ENCODE measurements around the gene UBR4. TPM values are rescaled to one million over a fixed set of nuclear protein-coding genes. Genes with fewer than 3 reads are reported as not detected.

The UBR4 gene
- total and polyA plus RNA-seq, 2 experiments from 2014 or later = 111 to 230 TPM

- H3K4me2 ChIP-seq = no peak overlapping the region
- no peaks in the 10 kb centered on the region for H4K20me1 ChIP-seq (replicated peaks; ENCODE audit: insufficient read depth)
- H3K27ac ChIP-seq (ENCODE audit: low read depth) = no peak overlapping the region
- no peak for DNase-seq (ENCODE audit: low spot score)
- no peak for TF ChIP-seq ZNF331 (CRISPR knock-in tag; IDR thresholded peaks at IDR 0.05; ENCODE audit: low read depth)
- TF ChIP-seq STAT1 (IDR thresholded peaks at IDR 0.05; ENCODE audit: unreplicated experiment) = no peak
- no peak for TF ChIP-seq CREB1 (CRISPR knock-in tag; IDR thresholded peaks at IDR 0.05; ENCODE audit: low read depth)
- no peak for TF ChIP-seq ZNF462 (CRISPR knock-in tag; IDR thresholded peaks at IDR 0.05)
- TF ChIP-seq ZNF114 (CRISPR knock-in tag; IDR thresholded peaks at IDR 0.05) = no peak
- TF ChIP-seq EZH2phosphoT487 (IDR thresholded peaks at IDR 0.05; ENCODE audit: unreplicated experiment) = no peak
- TF ChIP-seq, protein P1, sequence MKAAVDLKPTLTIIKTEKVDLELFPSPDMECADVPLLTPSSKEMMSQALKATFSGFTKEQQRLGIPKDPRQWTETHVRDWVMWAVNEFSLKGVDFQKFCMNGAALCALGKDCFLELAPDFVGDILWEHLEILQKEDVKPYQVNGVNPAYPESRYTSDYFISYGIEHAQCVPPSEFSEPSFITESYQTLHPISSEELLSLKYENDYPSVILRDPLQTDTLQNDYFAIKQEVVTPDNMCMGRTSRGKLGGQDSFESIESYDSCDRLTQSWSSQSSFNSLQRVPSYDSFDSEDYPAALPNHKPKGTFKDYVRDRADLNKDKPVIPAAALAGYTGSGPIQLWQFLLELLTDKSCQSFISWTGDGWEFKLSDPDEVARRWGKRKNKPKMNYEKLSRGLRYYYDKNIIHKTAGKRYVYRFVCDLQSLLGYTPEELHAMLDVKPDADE (IDR thresholded peaks at IDR 0.05) = no peak
- TF ChIP-seq JUNB (IDR thresholded peaks at IDR 0.05; ENCODE audit: unreplicated experiment) = no peak
- no peak for TF ChIP-seq POLR2AphosphoS5 (IDR thresholded peaks at IDR 0.05; ENCODE audit: low read depth)
- TF ChIP-seq, protein P2, sequence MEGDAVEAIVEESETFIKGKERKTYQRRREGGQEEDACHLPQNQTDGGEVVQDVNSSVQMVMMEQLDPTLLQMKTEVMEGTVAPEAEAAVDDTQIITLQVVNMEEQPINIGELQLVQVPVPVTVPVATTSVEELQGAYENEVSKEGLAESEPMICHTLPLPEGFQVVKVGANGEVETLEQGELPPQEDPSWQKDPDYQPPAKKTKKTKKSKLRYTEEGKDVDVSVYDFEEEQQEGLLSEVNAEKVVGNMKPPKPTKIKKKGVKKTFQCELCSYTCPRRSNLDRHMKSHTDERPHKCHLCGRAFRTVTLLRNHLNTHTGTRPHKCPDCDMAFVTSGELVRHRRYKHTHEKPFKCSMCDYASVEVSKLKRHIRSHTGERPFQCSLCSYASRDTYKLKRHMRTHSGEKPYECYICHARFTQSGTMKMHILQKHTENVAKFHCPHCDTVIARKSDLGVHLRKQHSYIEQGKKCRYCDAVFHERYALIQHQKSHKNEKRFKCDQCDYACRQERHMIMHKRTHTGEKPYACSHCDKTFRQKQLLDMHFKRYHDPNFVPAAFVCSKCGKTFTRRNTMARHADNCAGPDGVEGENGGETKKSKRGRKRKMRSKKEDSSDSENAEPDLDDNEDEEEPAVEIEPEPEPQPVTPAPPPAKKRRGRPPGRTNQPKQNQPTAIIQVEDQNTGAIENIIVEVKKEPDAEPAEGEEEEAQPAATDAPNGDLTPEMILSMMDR (conservative IDR thresholded peaks at IDR 0.05; ENCODE audit: low read depth in 2 of 2) = no peak
- TF ChIP-seq, protein P3, sequence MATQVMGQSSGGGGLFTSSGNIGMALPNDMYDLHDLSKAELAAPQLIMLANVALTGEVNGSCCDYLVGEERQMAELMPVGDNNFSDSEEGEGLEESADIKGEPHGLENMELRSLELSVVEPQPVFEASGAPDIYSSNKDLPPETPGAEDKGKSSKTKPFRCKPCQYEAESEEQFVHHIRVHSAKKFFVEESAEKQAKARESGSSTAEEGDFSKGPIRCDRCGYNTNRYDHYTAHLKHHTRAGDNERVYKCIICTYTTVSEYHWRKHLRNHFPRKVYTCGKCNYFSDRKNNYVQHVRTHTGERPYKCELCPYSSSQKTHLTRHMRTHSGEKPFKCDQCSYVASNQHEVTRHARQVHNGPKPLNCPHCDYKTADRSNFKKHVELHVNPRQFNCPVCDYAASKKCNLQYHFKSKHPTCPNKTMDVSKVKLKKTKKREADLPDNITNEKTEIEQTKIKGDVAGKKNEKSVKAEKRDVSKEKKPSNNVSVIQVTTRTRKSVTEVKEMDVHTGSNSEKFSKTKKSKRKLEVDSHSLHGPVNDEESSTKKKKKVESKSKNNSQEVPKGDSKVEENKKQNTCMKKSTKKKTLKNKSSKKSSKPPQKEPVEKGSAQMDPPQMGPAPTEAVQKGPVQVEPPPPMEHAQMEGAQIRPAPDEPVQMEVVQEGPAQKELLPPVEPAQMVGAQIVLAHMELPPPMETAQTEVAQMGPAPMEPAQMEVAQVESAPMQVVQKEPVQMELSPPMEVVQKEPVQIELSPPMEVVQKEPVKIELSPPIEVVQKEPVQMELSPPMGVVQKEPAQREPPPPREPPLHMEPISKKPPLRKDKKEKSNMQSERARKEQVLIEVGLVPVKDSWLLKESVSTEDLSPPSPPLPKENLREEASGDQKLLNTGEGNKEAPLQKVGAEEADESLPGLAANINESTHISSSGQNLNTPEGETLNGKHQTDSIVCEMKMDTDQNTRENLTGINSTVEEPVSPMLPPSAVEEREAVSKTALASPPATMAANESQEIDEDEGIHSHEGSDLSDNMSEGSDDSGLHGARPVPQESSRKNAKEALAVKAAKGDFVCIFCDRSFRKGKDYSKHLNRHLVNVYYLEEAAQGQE (IDR thresholded peaks at IDR 0.05; ENCODE audit: unreplicated experiment) = no peak
- no peak for TF ChIP-seq NANOG (IDR thresholded peaks at IDR 0.05; ENCODE audit: borderline replicate concordance)
- H2AFZ ChIP-seq = no peak overlapping the region
- Mint-ChIP-seq H3K27me3 (ENCODE audit: insufficient read depth, low read depth, poor library complexity) (peaks cover 8% of the 10 kb centered on the region), H3K36me3 (ENCODE audit: low read depth) (peaks cover 14% of the 10 kb centered on the region), H3K4me3 (no peak overlapping the region), H3K27ac (no peak overlapping the region), H3K9me3 (peaks cover 21% of the 10 kb centered on the region), H3K4me1 (peaks cover 5% of the 10 kb centered on the region; the same call in 1 of the 3 replicates)
- no peaks in the 10 kb centered on the region for H3K4me1 ChIP-seq (ENCODE audit: insufficient read depth)
- H3K4me3 ChIP-seq = no peak overlapping the region
- H3K9me2 ChIP-seq (ENCODE audit: insufficient read depth) = no peaks in the 10 kb centered on the region
- no peaks in the 10 kb centered on the region for H3K79me2 ChIP-seq (replicated peaks; ENCODE audit: insufficient read depth)
- H3F3A ChIP-seq (replicated peaks; ENCODE audit: low read depth) = no peaks in the 10 kb centered on the region
- H3K27me3 ChIP-seq (ENCODE audit: insufficient read depth) = no peaks in the 10 kb centered on the region
- H3K36me3 ChIP-seq (ENCODE audit: insufficient read depth) = no peaks in the 10 kb centered on the region
- ATAC-seq = no peak
These were observed 146.9 kb downstream of the UBR4 start for GRCh38 chr1:19063122-19063521.

Data from GM23338 (cell line).